HUES48 (cell line): Measurements from ENCODE around the gene MYZAP.

ENCODE experiments used
- H3K27ac ChIP-seq: one replicate; pipeline ENCODE4 v1.7.0; 2013; ENCODE audit warnings: low read depth, low read length, inconsistent platforms
- H3K27me3 ChIP-seq: 2 replicates; pipeline ENCODE4 v1.6.1; 2013; ENCODE audit warnings: mild to moderate bottlenecking, low read length; ENCODE audit not compliant: control insufficient read depth, insufficient read depth
- H3K36me3 ChIP-seq: 2 replicates; pipeline ENCODE4 v1.6.1; 2013; ENCODE audit warnings: low read length; ENCODE audit not compliant: control insufficient read depth, insufficient read depth
- H3K4me1 ChIP-seq: 2 replicates; pipeline ENCODE4 v1.6.1; 2013; ENCODE audit warnings: mild to moderate bottlenecking, low read length; ENCODE audit not compliant: control insufficient read depth, insufficient read depth
- H3K4me3 ChIP-seq: 2 replicates; pipeline ENCODE4 v1.5.1; 2013; ENCODE audit warnings: mild to moderate bottlenecking, low read depth, low read length
- H3K9ac ChIP-seq: 2 replicates; pipeline ENCODE4 v1.6.1; 2013; ENCODE audit warnings: mild to moderate bottlenecking, low read depth, low read length, moderate library complexity
- H3K9me3 ChIP-seq: 2 replicates; pipeline ENCODE4 v1.6.1; 2013; ENCODE audit warnings: low read length; ENCODE audit not compliant: control insufficient read depth, insufficient read depth

MYZAP gene

GRCh38 chr15:57552678-57553334 is 38.9 kb upstream of the MYZAP start:
- H3K27ac ChIP-seq = no peak overlapping the region

DNA sequence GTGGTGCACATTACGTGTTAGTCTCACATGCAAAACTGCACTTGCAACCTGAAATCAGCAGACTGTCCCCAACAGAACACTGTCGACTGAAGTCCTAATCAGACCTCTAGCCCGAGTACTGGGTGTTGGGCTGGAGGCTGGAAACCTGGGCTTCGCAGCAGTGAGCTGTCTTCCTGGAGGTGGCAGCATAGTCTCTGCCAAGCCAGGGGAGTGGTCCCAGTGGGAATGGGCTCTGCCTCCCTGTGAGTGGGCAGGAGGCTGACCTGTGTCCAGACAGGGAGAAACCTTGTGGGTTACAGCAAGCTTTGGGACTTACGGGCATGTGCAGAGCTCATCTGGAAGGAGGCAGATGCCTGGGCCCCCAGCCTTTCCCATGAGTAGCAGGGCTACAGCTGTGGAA is 38.2 kb upstream of the MYZAP start:
- H3K27me3 ChIP-seq = no peaks in the 10 kb centered on the region
- H3K27ac ChIP-seq = no peak overlapping the region

More at GRCh38 chr15:57552678-57553334, 38.9 kb upstream of the MYZAP start:
- Histone ChIP-seq H3K4me1 (peaks cover 23% of the 10 kb centered on the region), H3K9me3 (no peaks in the 10 kb centered on the region), H3K4me3 (no peak overlapping the region), H3K27me3 (no peaks in the 10 kb centered on the region), H3K9ac (no peak overlapping the region), H3K36me3 (peaks cover 37% of the 10 kb centered on the region)

GRCh38 chr15:57554063-57554811 is 37.5 kb upstream of the MYZAP start:
- Histone ChIP-seq H3K9me3 (no peaks in the 10 kb centered on the region), H3K36me3 (peaks cover 27% of the 10 kb centered on the region), H3K27ac (no peak overlapping the region), H3K9ac (no peak overlapping the region), H3K4me1 (peaks cover 23% of the 10 kb centered on the region), H3K4me3 (no peak overlapping the region), H3K27me3 (no peaks in the 10 kb centered on the region)

More for the DNA sequence above, 38.2 kb upstream of the MYZAP start:
- Histone ChIP-seq H3K9ac (no peak overlapping the region), H3K4me1 (peaks cover 23% of the 10 kb centered on the region), H3K4me3 (no peak overlapping the region), H3K9me3 (no peaks in the 10 kb centered on the region), H3K36me3 (peaks cover 34% of the 10 kb centered on the region)

DNA sequence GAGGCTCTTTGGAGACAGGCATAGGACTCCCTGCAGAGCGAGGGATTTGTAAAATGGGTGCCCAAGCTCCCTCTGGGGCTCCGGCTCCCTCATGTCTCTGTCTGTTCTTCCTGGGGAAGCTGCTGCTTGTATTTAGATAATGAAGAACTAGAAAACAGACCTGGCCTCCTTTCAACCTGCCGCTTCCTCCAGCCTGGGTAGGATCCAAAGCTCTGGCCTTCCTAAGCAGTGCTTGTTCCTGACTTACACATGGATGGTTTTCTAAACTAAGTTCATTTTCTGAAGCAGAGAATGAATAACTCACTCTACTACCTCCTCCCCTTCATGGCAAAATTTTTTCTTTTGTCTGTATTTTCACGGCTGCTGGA is 36.9 kb upstream of the MYZAP start:
- Histone ChIP-seq H3K27me3 (no peaks in the 10 kb centered on the region), H3K9ac (no peak overlapping the region), H3K9me3 (no peaks in the 10 kb centered on the region), H3K27ac (no peak overlapping the region), H3K4me3 (no peak overlapping the region), H3K4me1 (peaks cover 23% of the 10 kb centered on the region), H3K36me3 (peaks cover 22% of the 10 kb centered on the region)

GRCh38 chr15:57555270-57555669 is 36.4 kb upstream of the MYZAP start:
- Histone ChIP-seq H3K9me3 (no peaks in the 10 kb centered on the region), H3K27me3 (no peaks in the 10 kb centered on the region), H3K36me3 (peaks cover 19% of the 10 kb centered on the region), H3K27ac (no peak overlapping the region), H3K4me3 (no peak overlapping the region), H3K9ac (no peak overlapping the region), H3K4me1 (peaks cover 23% of the 10 kb centered on the region)

DNA sequence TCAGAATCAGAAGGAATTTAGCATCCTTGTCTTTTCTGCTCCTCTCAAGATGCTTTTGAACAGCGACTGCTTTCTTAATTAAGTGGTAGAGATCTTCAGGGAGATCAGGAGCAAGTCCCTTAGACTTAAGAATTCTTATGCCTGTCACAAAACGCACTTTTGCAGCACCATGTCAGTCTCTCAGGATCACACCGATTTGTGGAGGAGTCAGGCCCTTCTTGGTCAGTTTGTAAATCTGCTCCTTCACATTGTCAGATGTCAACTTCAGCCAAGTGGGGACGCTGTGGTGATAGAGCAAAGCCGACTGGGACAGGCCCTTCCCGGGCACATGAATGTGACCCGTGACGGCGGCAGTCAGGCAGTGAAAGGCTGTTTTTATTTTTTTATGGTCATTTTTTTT is 35.7 kb upstream of the MYZAP start:
- Histone ChIP-seq H3K4me3 (no peak overlapping the region), H3K36me3 (peaks cover 14% of the 10 kb centered on the region), H3K4me1 (peaks cover 23% of the 10 kb centered on the region), H3K27ac (no peak overlapping the region), H3K9me3 (no peaks in the 10 kb centered on the region), H3K9ac (no peak overlapping the region), H3K27me3 (no peaks in the 10 kb centered on the region)

DNA sequence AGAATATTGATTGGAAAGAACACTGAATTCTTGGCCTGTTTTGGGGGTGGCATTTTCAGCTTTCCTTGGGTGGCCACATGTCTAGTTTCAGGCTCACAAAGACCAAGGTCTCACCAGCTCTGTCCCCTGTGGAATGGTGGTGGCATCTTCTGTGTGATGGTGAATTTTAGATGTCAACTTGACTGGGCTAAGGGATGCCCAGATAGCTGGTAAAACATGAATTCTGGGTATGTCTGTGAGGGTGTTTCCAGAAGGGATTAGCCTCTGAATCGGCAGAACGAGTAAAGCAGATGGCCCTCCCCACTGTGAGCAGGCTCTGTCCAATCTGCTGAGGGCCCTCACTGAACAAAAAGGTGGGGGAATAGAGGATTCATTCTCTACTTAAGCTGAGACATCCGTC is 34.4 kb upstream of the MYZAP start:
- Histone ChIP-seq H3K4me1 (peaks cover 11% of the 10 kb centered on the region), H3K9me3 (no peaks in the 10 kb centered on the region), H3K9ac (no peak overlapping the region), H3K4me3 (no peak overlapping the region), H3K36me3 (0 out of 2 replicates have a peak, but pooled peaks cover 6% of the 10 kb centered on the region), H3K27ac (no peak overlapping the region), H3K27me3 (no peaks in the 10 kb centered on the region)

DNA sequence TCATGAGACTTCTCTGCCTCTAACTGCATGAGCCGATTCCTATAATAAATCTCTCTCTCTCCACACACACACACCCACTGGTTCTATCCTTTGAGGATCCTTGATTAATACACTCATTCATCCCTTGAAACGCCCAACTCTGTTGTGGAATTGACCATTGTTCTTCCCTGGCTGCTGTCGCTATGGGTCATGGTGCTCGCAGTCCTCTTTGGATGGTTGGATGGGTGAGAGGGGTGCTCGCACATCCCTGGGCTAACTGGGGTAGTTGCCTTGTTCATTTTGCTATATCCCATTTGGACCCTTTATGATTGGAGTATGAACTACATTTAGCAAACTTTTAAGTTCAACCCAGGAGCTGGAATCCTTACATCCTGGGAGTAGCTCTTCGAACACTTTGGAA is 33.9 kb upstream of the MYZAP start:
- H3K27me3 ChIP-seq = no peaks in the 10 kb centered on the region
- H3K4me1 ChIP-seq = peaks cover 9% of the 10 kb centered on the region; the same call in 1 of the 2 replicates
- H3K27ac ChIP-seq = no peak overlapping the region

GRCh38 chr15:57559875-57560274 is 31.8 kb upstream of the MYZAP start:
- no peak overlapping the region for H3K27ac ChIP-seq
- H3K9ac ChIP-seq = no peak overlapping the region
- H3K27me3 ChIP-seq = no peaks in the 10 kb centered on the region
- H3K36me3 ChIP-seq = no peaks in the 10 kb centered on the region
- H3K4me1 ChIP-seq = no peaks in the 10 kb centered on the region
- no peaks in the 10 kb centered on the region for H3K9me3 ChIP-seq
- no peak overlapping the region for H3K4me3 ChIP-seq

More for the DNA sequence above, 33.9 kb upstream of the MYZAP start:
- no peak overlapping the region for H3K4me3 ChIP-seq
- H3K9ac ChIP-seq = no peak overlapping the region
- H3K9me3 ChIP-seq = no peaks in the 10 kb centered on the region
- H3K36me3 ChIP-seq = 0 out of 2 replicates have a peak, but pooled peaks cover under 1% of the 10 kb centered on the region

DNA sequence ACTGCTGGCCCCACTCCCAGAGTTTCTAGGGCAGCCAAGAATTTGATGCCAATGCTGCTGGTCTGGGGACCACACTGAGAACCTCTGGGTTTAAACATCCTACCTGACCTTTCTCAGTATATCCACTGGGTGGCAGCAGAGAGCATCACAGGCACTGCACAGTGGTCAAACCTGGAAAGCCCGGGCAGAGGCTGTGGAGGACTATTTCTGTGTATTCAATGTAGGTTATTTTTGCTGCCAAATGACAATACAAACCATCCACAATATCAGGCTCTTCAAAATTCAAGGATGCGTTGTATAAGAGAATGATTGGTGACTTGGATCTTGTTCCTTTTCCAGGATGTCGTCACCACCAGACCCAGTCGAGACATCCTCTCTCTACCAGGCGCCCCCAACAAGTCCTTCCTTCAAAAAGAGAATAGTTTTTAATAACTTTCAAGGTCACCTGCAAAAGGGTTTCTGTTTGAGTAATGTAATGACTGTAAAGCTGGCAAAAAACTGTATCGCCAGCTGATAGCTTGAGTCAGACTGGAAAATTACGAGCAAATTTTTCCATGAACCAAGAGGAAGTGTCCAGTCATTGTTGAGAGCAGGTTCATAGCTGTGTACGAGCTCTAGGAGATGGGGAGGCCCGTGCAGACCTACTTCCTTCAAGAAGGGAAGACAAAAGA is 30.5 kb upstream of the MYZAP start:
- H3K4me1 ChIP-seq = no peaks in the 10 kb centered on the region
- H3K36me3 ChIP-seq = no peaks in the 10 kb centered on the region
- no peak overlapping the region for H3K27ac ChIP-seq
- no peak overlapping the region for H3K4me3 ChIP-seq
- H3K9me3 ChIP-seq = no peaks in the 10 kb centered on the region
- no peaks in the 10 kb centered on the region for H3K27me3 ChIP-seq
- no peak overlapping the region for H3K9ac ChIP-seq
